Measurements from ENCODE around the gene PLEKHJ1.

The PLEKHJ1 gene

GRCh38 chr19:2214251-2214650 is 21.9 kb downstream of the PLEKHJ1 start:
- H3K4me3 ChIP-seq (ENCODE audit: low read length), result no peak overlapping the region
- H3K36me3 ChIP-seq (ENCODE audit: control insufficient read depth, insufficient read depth, low read length), result peaks cover 41% of the 10 kb centered on the region
- no peak overlapping the region for H3K9ac ChIP-seq (ENCODE audit: low read length)
- H3K9me3 ChIP-seq (ENCODE audit: control insufficient read depth, low read length), result no peaks in the 10 kb centered on the region
- H3K4me1 ChIP-seq (ENCODE audit: control insufficient read depth, insufficient read depth, low read length), result peaks cover 55% of the 10 kb centered on the region
- H3K27me3 ChIP-seq (ENCODE audit: control insufficient read depth, insufficient read depth, low read length), result no peaks in the 10 kb centered on the region

- Histone ChIP-seq H3K4me3 (ENCODE audit: low read length) (no peak overlapping the region), H3K27me3 (ENCODE audit: control insufficient read depth, insufficient read depth, low read length) (no peaks in the 10 kb centered on the region), H3K9me3 (ENCODE audit: control insufficient read depth, low read length) (no peaks in the 10 kb centered on the region), H3K36me3 (ENCODE audit: control insufficient read depth, insufficient read depth, low read length) (peaks cover 41% of the 10 kb centered on the region), H3K9ac (ENCODE audit: low read length) (peak overlapping the region; percentile 57), H3K4me1 (ENCODE audit: control insufficient read depth, insufficient read depth, low read length) (peaks cover 57% of the 10 kb centered on the region)
Measured at GRCh38 chr19:2213799-2214198, 22.3 kb downstream of the PLEKHJ1 start.

GRCh38 chr19:2212861-2213711 is 23.0 kb downstream of the PLEKHJ1 start:
- H3K4me1 ChIP-seq (ENCODE audit: control insufficient read depth, insufficient read depth, low read length), result peaks cover 64% of the 10 kb centered on the region
- H3K9ac ChIP-seq (ENCODE audit: low read length), result peak overlapping the region; percentile 57
- no peak overlapping the region for H3K4me3 ChIP-seq (ENCODE audit: low read length)
- H3K27me3 ChIP-seq (ENCODE audit: control insufficient read depth, insufficient read depth, low read length), result no peaks in the 10 kb centered on the region
- peaks cover 41% of the 10 kb centered on the region for H3K36me3 ChIP-seq (ENCODE audit: control insufficient read depth, insufficient read depth, low read length)
- no peaks in the 10 kb centered on the region for H3K9me3 ChIP-seq (ENCODE audit: control insufficient read depth, low read length)

GRCh38 chr19:2210987-2211740 is 25.0 kb downstream of the PLEKHJ1 start:
- Histone ChIP-seq H3K9ac (ENCODE audit: low read length) (peak overlapping the region; percentile 43), H3K27me3 (ENCODE audit: control insufficient read depth, insufficient read depth, low read length) (no peaks in the 10 kb centered on the region), H3K4me3 (ENCODE audit: low read length) (peak overlapping the region; percentile 28), H3K4me1 (ENCODE audit: control insufficient read depth, insufficient read depth, low read length) (peaks cover 64% of the 10 kb centered on the region), H3K9me3 (ENCODE audit: control insufficient read depth, low read length) (no peaks in the 10 kb centered on the region), H3K36me3 (ENCODE audit: control insufficient read depth, insufficient read depth, low read length) (peaks cover 31% of the 10 kb centered on the region)

GRCh38 chr19:2210206-2210605 is 25.9 kb downstream of the PLEKHJ1 start:
- Histone ChIP-seq H3K9ac (ENCODE audit: low read length) (no peak overlapping the region), H3K4me1 (ENCODE audit: control insufficient read depth, insufficient read depth, low read length) (peaks cover 64% of the 10 kb centered on the region)

GRCh38 chr19:2209408-2209807 is 26.7 kb downstream of the PLEKHJ1 start:
- Histone ChIP-seq H3K9me3 (ENCODE audit: control insufficient read depth, low read length) (no peaks in the 10 kb centered on the region), H3K9ac (ENCODE audit: low read length) (no peak overlapping the region), H3K27me3 (ENCODE audit: control insufficient read depth, insufficient read depth, low read length) (no peaks in the 10 kb centered on the region), H3K36me3 (ENCODE audit: control insufficient read depth, insufficient read depth, low read length) (peaks cover 14% of the 10 kb centered on the region), H3K4me3 (ENCODE audit: low read length) (no peak overlapping the region), H3K4me1 (ENCODE audit: control insufficient read depth, insufficient read depth, low read length) (peaks cover 68% of the 10 kb centered on the region)

More at GRCh38 chr19:2210206-2210605, 25.9 kb downstream of the PLEKHJ1 start:
- Histone ChIP-seq H3K4me3 (ENCODE audit: low read length) (no peak overlapping the region), H3K36me3 (ENCODE audit: control insufficient read depth, insufficient read depth, low read length) (peaks cover 21% of the 10 kb centered on the region), H3K27me3 (ENCODE audit: control insufficient read depth, insufficient read depth, low read length) (no peaks in the 10 kb centered on the region), H3K9me3 (ENCODE audit: control insufficient read depth, low read length) (no peaks in the 10 kb centered on the region)

- Histone ChIP-seq H3K36me3 (ENCODE audit: control insufficient read depth, insufficient read depth, low read length) (peaks cover 9% of the 10 kb centered on the region), H3K4me3 (ENCODE audit: low read length) (no peak overlapping the region), H3K27me3 (ENCODE audit: control insufficient read depth, insufficient read depth, low read length) (no peaks in the 10 kb centered on the region), H3K9me3 (ENCODE audit: control insufficient read depth, low read length) (no peaks in the 10 kb centered on the region), H3K9ac (ENCODE audit: low read length) (no peak overlapping the region), H3K4me1 (ENCODE audit: control insufficient read depth, insufficient read depth, low read length) (peaks cover 68% of the 10 kb centered on the region)
Measured at GRCh38 chr19:2208975-2209374, 27.2 kb downstream of the PLEKHJ1 start.

GRCh38 chr19:2207991-2208860 is 27.9 kb downstream of the PLEKHJ1 start:
- H3K9me3 ChIP-seq (ENCODE audit: control insufficient read depth, low read length), result no peaks in the 10 kb centered on the region
- no peak overlapping the region for H3K4me3 ChIP-seq (ENCODE audit: low read length)
- no peak overlapping the region for H3K9ac ChIP-seq (ENCODE audit: low read length)
- peaks cover 67% of the 10 kb centered on the region for H3K4me1 ChIP-seq (ENCODE audit: control insufficient read depth, insufficient read depth, low read length)
- H3K36me3 ChIP-seq (ENCODE audit: control insufficient read depth, insufficient read depth, low read length), result peaks cover 9% of the 10 kb centered on the region
- H3K27me3 ChIP-seq (ENCODE audit: control insufficient read depth, insufficient read depth, low read length), result no peaks in the 10 kb centered on the region

GRCh38 chr19:2207008-2207407 is 29.1 kb downstream of the PLEKHJ1 start:
- Histone ChIP-seq H3K36me3 (ENCODE audit: control insufficient read depth, insufficient read depth, low read length) (peaks cover 9% of the 10 kb centered on the region), H3K4me1 (ENCODE audit: control insufficient read depth, insufficient read depth, low read length) (peaks cover 55% of the 10 kb centered on the region), H3K9me3 (ENCODE audit: control insufficient read depth, low read length) (no peaks in the 10 kb centered on the region), H3K9ac (ENCODE audit: low read length) (no peak overlapping the region), H3K27me3 (ENCODE audit: control insufficient read depth, insufficient read depth, low read length) (no peaks in the 10 kb centered on the region), H3K4me3 (ENCODE audit: low read length) (no peak overlapping the region)

- H3K4me3 ChIP-seq (ENCODE audit: low read length), result no peak overlapping the region
- H3K4me1 ChIP-seq (ENCODE audit: control insufficient read depth, insufficient read depth, low read length), result peaks cover 21% of the 10 kb centered on the region
- no peak overlapping the region for H3K9ac ChIP-seq (ENCODE audit: low read length)
- no peaks in the 10 kb centered on the region for H3K9me3 ChIP-seq (ENCODE audit: control insufficient read depth, low read length)
- no peaks in the 10 kb centered on the region for H3K27me3 ChIP-seq (ENCODE audit: control insufficient read depth, insufficient read depth, low read length)
- H3K36me3 ChIP-seq (ENCODE audit: control insufficient read depth, insufficient read depth, low read length), result no peaks in the 10 kb centered on the region
Measured at GRCh38 chr19:2202366-2202765, 33.8 kb downstream of the PLEKHJ1 start.

GRCh38 chr19:2201473-2202148 is 34.5 kb downstream of the PLEKHJ1 start:
- Histone ChIP-seq H3K4me3 (ENCODE audit: low read length) (no peak overlapping the region), H3K36me3 (ENCODE audit: control insufficient read depth, insufficient read depth, low read length) (no peaks in the 10 kb centered on the region), H3K4me1 (ENCODE audit: control insufficient read depth, insufficient read depth, low read length) (peaks cover 21% of the 10 kb centered on the region), H3K9ac (ENCODE audit: low read length) (no peak overlapping the region), H3K27me3 (ENCODE audit: control insufficient read depth, insufficient read depth, low read length) (no peaks in the 10 kb centered on the region), H3K9me3 (ENCODE audit: control insufficient read depth, low read length) (no peaks in the 10 kb centered on the region)

Measured in mucosa of stomach (tissue), 1 donor.